Keratinocyte (primary cell): ENCODE results near the gene INPP5A.

ENCODE experiments used
- EZH2 ChIP-seq: IDR thresholded peaks from one replicate; pipeline ENCODE4 v1.6.1; 2012; ENCODE audit warnings: inconsistent platforms, mild to moderate bottlenecking, low read length, moderate library complexity
- TF ChIP-seq, protein P1 (sequence below), 3 experiments: IDR thresholded peaks in 1 of 3; conservative IDR thresholded peaks in 1 of 3; optimal IDR thresholded peaks in 1 of 3; 2 replicates in 2 of 3; 3 replicates in 1 of 3; pipeline versions ENCODE3 to v1.5.1; 2011; ENCODE audit warnings: low read length in 3 of 3, mild to moderate bottlenecking in 3 of 3, moderate library complexity in 2 of 3, control low read depth in 1 of 3, inconsistent platforms in 1 of 3; ENCODE audit not compliant: insufficient read depth in 2 of 3; ENCODE audit errors: extremely low read depth in 1 of 3

DNA sequence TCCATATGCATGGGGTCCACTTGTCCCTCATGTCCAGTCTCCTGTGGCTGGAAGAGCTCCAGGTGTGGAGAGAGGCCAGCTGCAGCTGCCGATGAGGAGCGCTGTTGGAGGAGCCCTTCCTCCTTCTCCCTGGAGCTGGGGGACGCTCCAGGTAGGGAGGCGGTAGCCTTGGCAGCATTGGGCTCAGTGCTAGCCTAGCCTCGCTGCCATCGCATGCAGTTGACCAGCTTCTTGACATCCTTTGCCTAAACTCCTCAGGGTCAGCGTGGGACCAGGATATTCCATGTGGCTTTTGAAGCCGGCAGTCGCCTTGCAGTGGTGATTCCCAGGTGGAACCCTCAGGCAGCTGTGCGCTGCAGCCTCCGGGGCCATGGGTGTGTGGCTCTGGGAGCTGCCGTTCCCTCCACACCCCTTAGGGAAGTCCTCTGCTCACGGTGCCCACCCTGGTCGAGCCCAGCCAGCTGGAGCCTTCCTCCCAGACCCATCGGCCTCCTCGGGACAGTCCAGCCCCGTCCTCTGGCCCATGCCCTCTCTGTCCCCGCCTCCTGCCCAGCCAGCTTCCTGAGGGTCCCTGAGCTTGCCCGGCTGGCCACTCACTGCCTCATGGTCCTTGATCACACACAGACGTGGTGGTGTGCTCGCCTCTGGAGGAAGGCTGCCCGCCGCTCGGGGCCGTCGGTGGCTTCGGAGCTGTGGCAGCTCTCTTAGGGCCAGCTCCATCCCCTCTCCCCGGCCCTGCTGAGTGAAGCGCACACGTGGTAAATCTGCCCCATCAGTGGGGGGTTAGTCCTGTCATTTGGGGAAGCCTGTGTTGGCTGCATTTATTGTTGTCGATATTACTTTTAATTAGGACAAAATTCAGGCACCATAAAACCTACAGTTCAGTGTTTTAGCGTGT is 21.2 kb downstream of the INPP5A start:
- TF ChIP-seq EZH2, result no peak
- TF ChIP-seq, protein P1, sequence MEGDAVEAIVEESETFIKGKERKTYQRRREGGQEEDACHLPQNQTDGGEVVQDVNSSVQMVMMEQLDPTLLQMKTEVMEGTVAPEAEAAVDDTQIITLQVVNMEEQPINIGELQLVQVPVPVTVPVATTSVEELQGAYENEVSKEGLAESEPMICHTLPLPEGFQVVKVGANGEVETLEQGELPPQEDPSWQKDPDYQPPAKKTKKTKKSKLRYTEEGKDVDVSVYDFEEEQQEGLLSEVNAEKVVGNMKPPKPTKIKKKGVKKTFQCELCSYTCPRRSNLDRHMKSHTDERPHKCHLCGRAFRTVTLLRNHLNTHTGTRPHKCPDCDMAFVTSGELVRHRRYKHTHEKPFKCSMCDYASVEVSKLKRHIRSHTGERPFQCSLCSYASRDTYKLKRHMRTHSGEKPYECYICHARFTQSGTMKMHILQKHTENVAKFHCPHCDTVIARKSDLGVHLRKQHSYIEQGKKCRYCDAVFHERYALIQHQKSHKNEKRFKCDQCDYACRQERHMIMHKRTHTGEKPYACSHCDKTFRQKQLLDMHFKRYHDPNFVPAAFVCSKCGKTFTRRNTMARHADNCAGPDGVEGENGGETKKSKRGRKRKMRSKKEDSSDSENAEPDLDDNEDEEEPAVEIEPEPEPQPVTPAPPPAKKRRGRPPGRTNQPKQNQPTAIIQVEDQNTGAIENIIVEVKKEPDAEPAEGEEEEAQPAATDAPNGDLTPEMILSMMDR (optimal IDR thresholded peaks at IDR 0.05 in 1 of 3, IDR thresholded peaks at IDR 0.05 in 1 of 3, conservative IDR thresholded peaks at IDR 0.05 in 1 of 3; ENCODE audit: extremely low read depth in 1 of 3, insufficient read depth in 2 of 3, low read length in 3 of 3), result no peak
